ENCODE measurements around the gene OTULIN.
A peak's percentile ranks its signal among the peaks of the same experiment; 100 is the strongest.

OTULIN gene

DNA sequence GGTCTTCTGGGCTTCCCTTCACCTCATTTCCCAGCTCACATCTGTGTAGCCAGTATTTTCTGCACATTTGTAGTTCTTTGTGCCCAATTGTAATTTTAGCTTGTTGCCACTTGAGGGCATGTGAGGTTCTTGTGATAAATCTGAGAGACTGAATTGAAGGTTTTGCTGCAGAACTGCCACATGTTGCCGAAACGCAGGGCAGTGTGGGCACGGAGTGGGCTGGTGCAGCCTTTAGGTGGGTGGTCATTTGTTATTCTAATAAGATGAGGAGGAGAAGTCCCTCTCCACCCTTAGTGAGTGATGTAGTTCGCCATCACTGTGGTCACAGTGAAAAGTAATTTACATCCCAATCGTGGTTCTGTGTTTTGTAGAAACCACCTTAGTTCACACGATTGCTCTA is 21.2 kb downstream of the OTULIN start (continued):
- TF ChIP-seq, protein P1, sequence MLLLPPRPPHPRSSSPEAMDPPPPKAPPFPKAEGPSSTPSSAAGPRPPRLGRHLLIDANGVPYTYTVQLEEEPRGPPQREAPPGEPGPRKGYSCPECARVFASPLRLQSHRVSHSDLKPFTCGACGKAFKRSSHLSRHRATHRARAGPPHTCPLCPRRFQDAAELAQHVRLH (tag by site-specific recombination; IDR thresholded peaks at IDR 0.05) = no peak

GRCh38 chr5:14686517-14686916 is 22.0 kb downstream of the OTULIN start:
- Histone ChIP-seq H3K9me3 (ENCODE audit: control insufficient read depth, insufficient read depth, low read depth, low read length) (no peaks in the 10 kb centered on the region; the same call in 1 of the 2 replicates), H3K4me1 (ENCODE audit: control insufficient read depth, insufficient read depth, low read length) (no peaks in the 10 kb centered on the region), H3K4me3 (ENCODE audit: low read depth, low read length) (no peak overlapping the region), H3K27ac (ENCODE audit: extremely low read depth, low read depth, low read length) (no peak overlapping the region), H3K36me3 (ENCODE audit: control insufficient read depth in 2 of 2, insufficient read depth in 1 of 2, low read length in 2 of 2) (peaks cover 66 to 77% of the 10 kb centered on the region in 2 experiments)
- POLR2A ChIA-PET = no interaction called here
- TF ChIP-seq ZNF791 (tag by site-specific recombination; IDR thresholded peaks at IDR 0.05) (no peak), ZBTB1 (tag by site-specific recombination; IDR thresholded peaks at IDR 0.05) (no peak), KLF8 (tag by site-specific recombination; IDR thresholded peaks at IDR 0.05) (no peak), KLF10 (tag by site-specific recombination; IDR thresholded peaks at IDR 0.05) (no peak), ZNF423 (tag by site-specific recombination; IDR thresholded peaks at IDR 0.05) (no peak)
- TF ChIP-seq, protein P2, sequence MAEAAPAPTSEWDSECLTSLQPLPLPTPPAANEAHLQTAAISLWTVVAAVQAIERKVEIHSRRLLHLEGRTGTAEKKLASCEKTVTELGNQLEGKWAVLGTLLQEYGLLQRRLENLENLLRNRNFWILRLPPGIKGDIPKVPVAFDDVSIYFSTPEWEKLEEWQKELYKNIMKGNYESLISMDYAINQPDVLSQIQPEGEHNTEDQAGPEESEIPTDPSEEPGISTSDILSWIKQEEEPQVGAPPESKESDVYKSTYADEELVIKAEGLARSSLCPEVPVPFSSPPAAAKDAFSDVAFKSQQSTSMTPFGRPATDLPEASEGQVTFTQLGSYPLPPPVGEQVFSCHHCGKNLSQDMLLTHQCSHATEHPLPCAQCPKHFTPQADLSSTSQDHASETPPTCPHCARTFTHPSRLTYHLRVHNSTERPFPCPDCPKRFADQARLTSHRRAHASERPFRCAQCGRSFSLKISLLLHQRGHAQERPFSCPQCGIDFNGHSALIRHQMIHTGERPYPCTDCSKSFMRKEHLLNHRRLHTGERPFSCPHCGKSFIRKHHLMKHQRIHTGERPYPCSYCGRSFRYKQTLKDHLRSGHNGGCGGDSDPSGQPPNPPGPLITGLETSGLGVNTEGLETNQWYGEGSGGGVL (tag by site-specific recombination; IDR thresholded peaks at IDR 0.05) = no peak
- CTCF ChIA-PET = interaction anchor here (0.6 to 4.4 kb wide), 10 partner anchors 19 to 420 kb away, joined by 3 to 30 read pairs (median 4); no protein-coding TSS in a partner anchor

GRCh38 chr5:14687023-14687665 is 22.6 kb downstream of the OTULIN start:
- CTCF ChIA-PET = interaction anchor here (0.9 to 4.4 kb wide), 6 partner anchors 20 to 913 kb away, joined by 4 to 26 read pairs (median 4); no protein-coding TSS in a partner anchor
- Histone ChIP-seq H3K36me3 (ENCODE audit: control insufficient read depth in 2 of 2, insufficient read depth in 1 of 2, low read length in 2 of 2) (peaks cover 60 to 77% of the 10 kb centered on the region in 2 experiments), H3K4me3 (ENCODE audit: low read depth, low read length) (no peak overlapping the region), H3K4me1 (ENCODE audit: control insufficient read depth, insufficient read depth, low read length) (no peaks in the 10 kb centered on the region), H3K27ac (ENCODE audit: extremely low read depth, low read depth, low read length) (no peak overlapping the region), H3K9me3 (ENCODE audit: control insufficient read depth, insufficient read depth, low read depth, low read length) (no peaks in the 10 kb centered on the region; the same call in 1 of the 2 replicates)
- POLR2A ChIA-PET = no interaction called here
- no peak for TF ChIP-seq ZNF560 (tag by site-specific recombination; IDR thresholded peaks at IDR 0.05; ENCODE audit: borderline replicate concordance)
- no peak for TF ChIP-seq ZNF791 (tag by site-specific recombination; IDR thresholded peaks at IDR 0.05)
- TF ChIP-seq ZBTB6 (tag by site-specific recombination; IDR thresholded peaks at IDR 0.05) = no peak
- no peak for TF ChIP-seq ZNF362 (tag by site-specific recombination; IDR thresholded peaks at IDR 0.05)
- TF ChIP-seq SP3 (tag by site-specific recombination; IDR thresholded peaks at IDR 0.05) = no peak

DNA sequence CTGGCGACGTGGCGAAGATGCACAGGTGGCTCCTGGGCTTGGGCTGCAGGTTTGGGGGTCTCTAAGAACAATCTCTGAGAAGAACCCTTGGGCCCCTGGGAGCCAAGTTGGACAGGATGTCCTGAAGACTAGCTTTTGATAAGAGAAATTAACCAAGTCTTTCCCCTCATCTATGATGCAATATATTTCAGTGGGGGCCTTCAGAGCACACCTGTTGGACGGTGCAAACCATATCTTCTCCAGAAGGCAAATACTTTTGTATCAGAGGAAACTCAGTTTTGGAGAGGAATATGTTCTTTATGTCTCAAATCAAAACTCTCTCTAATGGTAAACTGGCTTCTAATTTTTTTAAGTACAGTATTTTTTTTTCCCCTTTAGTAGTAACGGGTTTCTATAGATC is 28.6 kb downstream of the OTULIN start:
- no peak overlapping the region for H3K4me3 ChIP-seq (ENCODE audit: low read depth, low read length)
- peak; percentile 53; the same call in 1 of the 2 replicates for TF ChIP-seq SCRT2 (tag by site-specific recombination; IDR thresholded peaks at IDR 0.05)
- TF ChIP-seq ZNF658 (tag by site-specific recombination; IDR thresholded peaks at IDR 0.05) = no peak
- TF ChIP-seq ZNF350 (tag by site-specific recombination; IDR thresholded peaks at IDR 0.05) = no peak
- no peaks in the 10 kb centered on the region for H3K4me1 ChIP-seq (ENCODE audit: control insufficient read depth, insufficient read depth, low read length)
- H3K27ac ChIP-seq (ENCODE audit: extremely low read depth, low read depth, low read length) = no peak overlapping the region
- ChIA-PET POLR2A (no interaction called here), CTCF (no interaction called here)
- H3K36me3 ChIP-seq (ENCODE audit: control insufficient read depth in 2 of 2, insufficient read depth in 1 of 2, low read length in 2 of 2) = peaks cover 62 to 93% of the 10 kb centered on the region in 2 experiments
- H3K9me3 ChIP-seq (ENCODE audit: control insufficient read depth, insufficient read depth, low read depth, low read length) = no peaks in the 10 kb centered on the region; the same call in 1 of the 2 replicates
